T47D (cell line): ENCODE results near the gene ZSWIM4.
"Not testable (repeated sequence)": the region's sequence is repeated elsewhere in the genome, so short reads cannot be mapped to it uniquely, and the experiment has no call there.

Experiments used
- DNase-seq, 2 experiments: peaks; one replicate each; pipeline versions ENCODE4 v3.0.0 to v3.0.0-alpha.2; 2011 to 2012; ENCODE audit warnings: low read depth in 1 of 2, low spot score in 1 of 2
- JUND ChIP-seq: IDR thresholded peaks from 2 replicates; pipeline ENCODE4 v1.6.1; 2012; ENCODE audit warnings: low read depth
- in situ Hi-C: cut with HindIII; loops from 2 replicates; pipeline ENCODE4 v1.10.0; 2016; ENCODE audit warnings: low sequenced_read_pairs, low pct_unique_long_range_greater_than_20kb

The ZSWIM4 gene

DNA sequence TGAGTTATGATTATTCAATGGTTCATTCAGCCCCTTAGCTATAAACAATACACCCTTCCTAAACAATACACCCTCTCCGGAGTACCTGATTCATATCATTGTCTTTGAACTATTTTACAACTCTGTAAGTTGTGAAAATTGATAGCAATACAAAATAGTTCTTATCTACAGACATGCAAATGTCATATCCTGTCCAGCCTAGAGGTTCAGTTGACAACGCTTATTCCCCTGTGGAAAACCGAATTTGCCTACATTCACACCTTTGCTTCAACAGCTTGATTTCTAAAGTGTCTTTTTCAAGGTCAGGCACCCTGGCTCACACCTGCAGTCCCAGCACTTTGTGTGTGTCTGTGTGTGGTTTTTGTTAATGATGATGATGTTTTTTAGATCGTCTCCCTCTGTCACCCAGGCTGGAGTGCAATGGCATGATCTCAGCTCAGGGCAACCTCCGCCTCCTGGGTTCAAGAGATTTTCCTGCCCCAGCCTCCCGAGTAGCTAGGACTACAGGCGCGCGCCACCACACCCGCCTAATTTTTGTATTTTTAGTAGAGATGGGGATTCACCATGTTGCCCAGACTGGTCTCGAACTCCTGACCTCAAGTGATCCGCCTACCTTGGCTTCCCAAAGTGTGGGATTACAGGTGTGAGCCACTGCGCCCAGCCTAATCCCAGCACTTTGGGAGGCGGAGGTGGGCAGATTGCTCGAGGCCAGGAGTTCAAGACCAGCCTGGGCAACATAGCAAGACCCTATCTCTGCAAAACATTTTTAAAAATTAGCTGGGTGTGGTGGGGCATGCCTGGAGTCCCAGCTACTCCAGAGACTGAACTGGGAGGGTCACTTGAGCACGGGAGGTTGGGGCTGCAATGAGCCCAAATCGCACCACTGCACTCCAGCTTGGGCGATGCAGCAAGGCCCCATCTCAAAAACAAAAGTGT lies 11.4 kb upstream of the ZSWIM4 start:
- no peak for DNase-seq
- in situ Hi-C loops, result no loop called here
- no peak for TF ChIP-seq JUND

DNA sequence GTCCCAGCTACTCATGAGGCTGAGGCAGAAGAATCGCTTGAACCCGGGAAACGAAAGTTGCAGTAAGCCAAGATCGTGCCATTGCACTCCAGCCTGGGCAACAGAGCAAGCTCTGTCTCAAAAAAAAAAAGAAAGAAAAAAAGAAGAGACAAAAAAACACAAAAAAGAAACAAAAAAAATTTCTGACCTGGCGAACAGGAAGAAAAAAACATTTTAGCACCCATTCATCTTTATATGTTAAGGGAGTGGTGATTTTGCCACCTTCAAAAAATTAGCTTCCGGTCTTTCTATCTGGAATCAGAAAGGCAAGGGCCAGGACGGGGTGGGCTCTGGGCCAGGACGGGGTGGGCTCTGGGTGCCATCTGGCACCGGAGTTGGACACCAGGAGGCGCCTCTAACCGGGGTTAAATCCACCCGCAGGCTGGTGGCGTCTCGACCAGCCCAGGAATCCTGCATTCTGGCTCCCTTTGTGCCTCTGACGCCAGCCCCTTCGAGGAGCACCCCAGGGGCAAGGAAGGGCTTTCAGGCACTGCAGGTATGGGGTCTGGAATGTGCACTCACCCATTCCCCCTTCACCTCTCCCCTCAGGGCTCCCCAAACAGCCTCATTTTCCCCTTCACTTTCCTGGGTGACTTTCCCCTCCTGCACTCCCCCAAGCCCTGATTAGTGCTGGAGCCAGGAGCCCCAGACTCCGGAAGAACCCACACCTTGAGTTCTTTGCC lies 10.4 kb upstream of the ZSWIM4 start:
- no peak for TF ChIP-seq JUND
- DNase-seq, result peak in 1 of 2 experiments; percentile 67
- in situ Hi-C loops, result no loop called here

GRCh38 chr19:13788991-13789390 lies 6.3 kb upstream of the ZSWIM4 start:
- TF ChIP-seq JUND, result no peak
- in situ Hi-C loops, result no loop called here

GRCh38 chr19:13790354-13790753 lies 4.9 kb upstream of the ZSWIM4 start:
- DNase-seq, result no peak
- no peak for TF ChIP-seq JUND
- in situ Hi-C loops, result no loop called here

More at GRCh38 chr19:13788991-13789390, 6.3 kb upstream of the ZSWIM4 start:
- DNase-seq, result no peak

- in situ Hi-C loops, DNase-seq: not testable (repeated sequence)
Measured at GRCh38 chr19:13793317-13793716, 1.9 kb upstream of the ZSWIM4 start.

GRCh38 chr19:13794398-13794756 lies 866 bp upstream of the ZSWIM4 start:
- no peak for DNase-seq
- in situ Hi-C loops, result no loop called here

DNA sequence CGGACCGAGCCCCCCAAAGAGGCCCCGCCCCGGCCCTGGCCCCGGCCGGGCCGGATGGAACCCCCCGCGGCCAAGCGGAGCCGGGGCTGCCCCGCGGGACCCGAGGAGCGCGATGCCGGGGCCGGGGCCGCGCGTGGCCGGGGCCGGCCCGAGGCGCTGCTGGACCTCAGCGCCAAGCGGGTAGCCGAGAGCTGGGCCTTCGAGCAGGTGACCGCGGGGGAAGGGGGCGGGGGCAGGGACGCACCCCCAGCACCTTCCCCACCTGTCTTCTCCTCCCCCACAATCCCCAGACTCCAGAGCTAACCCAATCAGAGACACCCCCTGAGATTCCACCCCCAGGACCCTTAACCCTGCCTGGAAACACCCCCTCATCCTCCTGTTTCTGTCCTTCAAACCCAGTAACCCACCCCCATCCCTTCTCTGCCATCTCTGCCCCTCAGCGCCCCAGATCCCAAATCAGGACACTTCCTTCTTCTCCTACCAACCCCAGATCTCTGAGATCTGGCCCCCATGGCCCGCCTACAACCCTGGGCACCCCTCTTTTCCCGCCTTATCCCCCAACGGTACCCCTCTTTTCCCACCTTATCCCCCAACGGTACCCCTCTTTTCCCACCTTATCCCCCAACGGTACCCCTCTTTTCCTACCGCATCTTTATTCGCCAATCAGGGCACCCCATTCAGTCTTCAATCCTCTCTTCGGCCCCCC lies 505 bp downstream of the ZSWIM4 start:
- TF ChIP-seq JUND, result no peak
- no peak for DNase-seq
- in situ Hi-C loops, result no loop called here

More at GRCh38 chr19:13794398-13794756, 866 bp upstream of the ZSWIM4 start:
- no peak for TF ChIP-seq JUND

DNA sequence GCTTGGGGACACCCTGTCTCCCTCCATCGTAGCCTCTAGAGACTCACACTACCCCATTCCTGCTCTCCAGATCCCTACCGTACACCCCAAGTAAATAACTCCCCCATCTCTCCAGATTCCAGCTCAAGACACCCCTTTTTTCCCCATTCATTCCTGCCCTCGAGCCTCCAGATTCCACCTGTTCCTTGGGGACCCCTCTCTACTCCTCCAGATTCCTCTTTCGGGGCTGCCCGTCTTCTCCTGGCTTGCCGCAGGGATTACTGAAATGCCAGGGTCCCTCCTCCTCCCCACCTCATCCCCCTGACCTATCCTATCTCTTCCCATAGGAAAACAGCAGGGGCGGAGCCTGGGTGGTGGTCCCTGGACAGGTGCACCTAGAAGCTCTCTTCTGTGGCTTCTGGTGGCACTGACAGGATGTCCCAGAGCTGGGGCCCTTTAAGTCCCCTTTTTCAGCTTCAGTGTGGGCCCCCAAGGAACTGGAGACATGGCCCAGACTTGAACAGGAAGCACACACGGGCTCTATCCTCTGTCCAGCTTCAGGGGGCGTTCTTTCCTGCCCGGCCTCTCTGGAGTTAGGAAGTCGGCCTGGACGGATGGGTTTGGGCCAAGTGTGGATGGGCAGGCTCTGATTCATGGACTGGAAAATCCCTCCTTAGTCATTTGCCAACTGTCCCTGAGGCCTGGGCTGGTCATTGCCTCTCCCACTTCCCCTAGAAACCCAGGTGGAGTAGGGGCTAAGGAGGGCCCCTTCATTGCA lies 1.2 kb downstream of the ZSWIM4 start:
- DNase-seq, result peak in 1 of 2 experiments; percentile 28
- in situ Hi-C loops, result no loop called here
- no peak for TF ChIP-seq JUND

GRCh38 chr19:13797058-13797440 lies 1.8 kb downstream of the ZSWIM4 start:
- in situ Hi-C loops, result no loop called here
- no peak for DNase-seq
- no peak for TF ChIP-seq JUND

- DNase-seq, result peak in 1 of 2 experiments; percentile 49
- TF ChIP-seq JUND, result no peak
- in situ Hi-C loops, result no loop called here
Measured at GRCh38 chr19:13797870-13798269, 2.6 kb downstream of the ZSWIM4 start.

DNA sequence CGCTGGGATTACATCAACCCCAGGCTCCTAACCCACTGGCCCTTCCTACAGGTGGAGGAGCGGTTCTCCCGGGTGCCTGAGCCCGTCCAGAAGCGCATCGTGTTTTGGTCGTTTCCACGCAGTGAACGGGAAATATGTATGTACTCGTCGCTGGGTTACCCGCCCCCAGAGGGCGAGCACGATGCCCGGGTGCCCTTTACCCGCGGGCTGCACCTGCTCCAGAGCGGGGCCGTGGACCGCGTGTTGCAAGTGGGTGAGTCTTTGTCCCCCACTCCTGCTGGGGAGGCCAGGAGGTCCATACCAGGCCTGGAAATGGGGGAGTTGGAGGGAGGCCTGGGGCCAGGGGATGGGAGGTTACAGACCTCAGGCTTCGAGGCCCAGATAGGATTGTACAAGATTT lies 4.4 kb downstream of the ZSWIM4 start:
- in situ Hi-C loops, result no loop called here
- no peak for TF ChIP-seq JUND
- no peak for DNase-seq

DNA sequence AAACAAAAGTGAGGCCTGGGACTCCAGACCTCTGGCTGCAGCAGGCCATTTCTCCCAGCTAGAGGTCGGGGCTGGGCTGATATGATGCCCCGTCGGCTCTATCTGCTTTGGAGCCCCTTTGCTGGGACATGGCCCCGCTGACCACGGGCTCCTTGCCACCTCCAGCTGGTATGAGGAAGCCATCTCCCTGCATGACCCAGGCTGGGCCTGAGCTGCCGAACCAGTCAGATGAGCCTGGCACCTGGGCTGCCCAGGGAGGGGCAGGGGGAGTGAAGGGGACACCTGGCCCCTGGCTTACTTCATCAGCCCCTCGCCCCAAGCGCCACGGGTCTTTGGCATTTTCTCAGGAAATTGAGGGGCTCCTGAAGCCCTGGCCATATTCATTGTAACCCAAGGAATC lies 7.8 kb downstream of the ZSWIM4 start:
- in situ Hi-C loops, result no loop called here
- no peak for TF ChIP-seq JUND
- peak; percentile 55 to 79 for DNase-seq
